Neutrophil (primary cell): ENCODE measurements around the gene VAMP2.

ENCODE experiments used
- H3K27ac ChIP-seq: fragments of 200-600 bp; sonication (generic); 2 replicates; pipeline ENCODE4 v1.5.1; 2016; ENCODE audit warnings: mild to moderate bottlenecking, moderate library complexity
- H3K27me3 ChIP-seq: fragments of 200-600 bp; sonication (generic); 2 replicates; pipeline ENCODE4 v1.6.0; 2016; ENCODE audit warnings: mild to moderate bottlenecking
- H3K36me3 ChIP-seq: fragments of 200-600 bp; sonication (generic); 2 replicates; pipeline ENCODE4 v1.5.1; 2017
- H3K4me1 ChIP-seq, 2 experiments: fragments of 200-600 bp in 1 of 2; sonication (generic) in 1 of 2; 1 replicate in 1 of 2; 2 replicates in 1 of 2; pipeline versions ENCODE4 v1.5.1 to v1.6.1; 2013 to 2016; ENCODE audit warnings: low read depth in 1 of 2, low read length in 1 of 2, mild to moderate bottlenecking in 1 of 2, moderate library complexity in 1 of 2; ENCODE audit not compliant: control insufficient read depth in 1 of 2, insufficient read depth in 1 of 2
- H3K4me3 ChIP-seq, 2 experiments: fragments of 200-600 bp in 1 of 2; sonication (generic) in 1 of 2; 1 replicate in 1 of 2; 2 replicates in 1 of 2; pipeline ENCODE4 v1.5.1; 2013 to 2016; ENCODE audit warnings: low read depth in 1 of 2, low read length in 1 of 2, mild to moderate bottlenecking in 1 of 2, moderate library complexity in 1 of 2
- H3K9me3 ChIP-seq: fragments of 200-600 bp; sonication (generic); 2 replicates; pipeline ENCODE4 v1.5.1; 2016
- TF ChIP-seq, protein P1 (sequence below): fragments of 200-600 bp; sonication (generic); IDR thresholded peaks from 2 replicates; pipeline ENCODE4 v1.5.1; 2016; ENCODE audit warnings: antibody characterized with exemption

The VAMP2 gene, protein sequence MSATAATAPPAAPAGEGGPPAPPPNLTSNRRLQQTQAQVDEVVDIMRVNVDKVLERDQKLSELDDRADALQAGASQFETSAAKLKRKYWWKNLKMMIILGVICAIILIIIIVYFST

DNA sequence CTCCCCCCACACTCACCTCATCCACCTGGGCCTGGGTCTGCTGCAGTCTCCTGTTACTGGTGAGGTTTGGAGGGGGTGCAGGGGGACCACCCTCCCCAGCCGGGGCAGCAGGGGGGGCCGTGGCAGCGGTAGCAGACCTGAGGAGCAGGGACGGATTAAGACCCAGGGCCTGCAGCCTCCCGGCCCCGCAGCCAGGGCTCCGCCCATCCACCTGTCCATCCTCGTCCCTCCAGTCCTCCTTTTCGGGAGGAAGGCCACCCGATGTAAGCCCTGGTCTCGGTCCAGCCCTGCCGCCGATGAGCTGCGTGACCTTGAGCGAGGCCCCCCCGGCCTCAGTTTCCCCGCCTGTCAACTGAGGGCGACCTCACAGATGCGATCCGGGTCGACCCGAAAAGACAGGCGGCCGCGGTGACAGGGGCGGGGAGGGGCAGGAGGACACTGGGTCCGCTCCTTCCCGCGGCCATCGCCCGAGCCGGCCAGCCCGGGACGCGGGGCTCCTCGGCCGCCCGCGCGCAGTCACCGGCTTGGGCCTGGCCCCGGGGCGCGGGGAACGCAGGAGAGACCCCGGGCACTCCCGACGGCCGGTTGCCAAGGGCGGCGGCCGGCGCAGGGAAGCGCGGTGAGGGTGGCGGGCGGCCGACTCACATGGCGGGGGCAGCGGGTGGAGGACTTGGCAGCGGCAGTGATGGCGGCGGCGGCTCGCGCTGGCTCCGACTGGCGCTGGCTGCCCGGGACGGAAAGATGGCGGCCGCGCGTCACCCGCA lies at the start of gene VAMP2:
Gene VAMP2, minus strand, starts transcription at position 716 of the 764 bp plus-strand sequence. Its CDS starts 69 bp downstream, at position 647.
- Histone ChIP-seq H3K27me3 (no peaks in the 10 kb centered on the region), H3K36me3 (peaks cover 33% of the 10 kb centered on the region), H3K9me3 (no peaks in the 10 kb centered on the region), H3K4me3 (peak within 1 kb of the TSS; percentile 94 to 95), H3K4me1 (peaks cover 58 to 59% of the 10 kb centered on the region in 2 experiments), H3K27ac (peak within 1 kb of the TSS; percentile 95)
- TF ChIP-seq, protein P1, sequence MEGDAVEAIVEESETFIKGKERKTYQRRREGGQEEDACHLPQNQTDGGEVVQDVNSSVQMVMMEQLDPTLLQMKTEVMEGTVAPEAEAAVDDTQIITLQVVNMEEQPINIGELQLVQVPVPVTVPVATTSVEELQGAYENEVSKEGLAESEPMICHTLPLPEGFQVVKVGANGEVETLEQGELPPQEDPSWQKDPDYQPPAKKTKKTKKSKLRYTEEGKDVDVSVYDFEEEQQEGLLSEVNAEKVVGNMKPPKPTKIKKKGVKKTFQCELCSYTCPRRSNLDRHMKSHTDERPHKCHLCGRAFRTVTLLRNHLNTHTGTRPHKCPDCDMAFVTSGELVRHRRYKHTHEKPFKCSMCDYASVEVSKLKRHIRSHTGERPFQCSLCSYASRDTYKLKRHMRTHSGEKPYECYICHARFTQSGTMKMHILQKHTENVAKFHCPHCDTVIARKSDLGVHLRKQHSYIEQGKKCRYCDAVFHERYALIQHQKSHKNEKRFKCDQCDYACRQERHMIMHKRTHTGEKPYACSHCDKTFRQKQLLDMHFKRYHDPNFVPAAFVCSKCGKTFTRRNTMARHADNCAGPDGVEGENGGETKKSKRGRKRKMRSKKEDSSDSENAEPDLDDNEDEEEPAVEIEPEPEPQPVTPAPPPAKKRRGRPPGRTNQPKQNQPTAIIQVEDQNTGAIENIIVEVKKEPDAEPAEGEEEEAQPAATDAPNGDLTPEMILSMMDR = no peak

DNA sequence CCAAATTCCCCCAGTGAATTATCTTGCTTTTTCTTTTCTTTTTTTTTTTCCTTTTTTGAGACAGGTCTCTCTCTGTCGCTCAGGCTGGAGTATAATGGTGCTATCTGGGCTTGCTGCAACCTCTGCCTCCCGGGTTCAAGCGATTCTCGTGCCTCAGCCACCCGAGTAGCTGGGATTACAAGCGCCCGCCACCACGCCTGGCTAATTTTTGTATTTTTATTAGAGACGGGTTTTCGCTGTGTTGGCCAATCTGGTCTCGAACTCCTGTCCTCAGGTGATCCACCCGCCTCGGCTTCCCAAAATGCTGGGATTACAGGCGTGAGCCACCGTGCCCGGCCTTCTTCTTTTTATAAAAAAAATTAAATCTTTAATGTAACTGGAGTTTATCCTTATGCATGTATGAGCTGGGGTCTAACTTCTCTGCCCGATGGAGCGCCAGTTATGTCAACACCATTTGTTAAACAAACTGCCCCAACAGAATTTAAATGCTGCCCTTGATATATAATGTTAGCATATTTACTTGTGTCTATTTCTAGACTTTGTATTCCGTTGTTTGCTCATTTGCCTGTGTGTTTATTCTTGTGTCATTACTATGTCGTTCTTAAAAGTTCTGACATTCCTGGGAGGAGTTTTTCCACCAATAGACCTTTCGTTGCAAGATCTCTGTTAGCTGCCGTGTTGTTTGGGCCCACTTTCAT lies 48.2 kb upstream of the VAMP2 start:
- H3K4me1 ChIP-seq = peaks cover 23 to 28% of the 10 kb centered on the region in 2 experiments
- peak overlapping the region; percentile 67 to 73 for H3K4me3 ChIP-seq
- TF ChIP-seq, protein P1 = no peak
- no peaks in the 10 kb centered on the region for H3K27me3 ChIP-seq
- H3K36me3 ChIP-seq = peaks cover 6% of the 10 kb centered on the region
- no peaks in the 10 kb centered on the region for H3K9me3 ChIP-seq
- peak overlapping the region; percentile 68 for H3K27ac ChIP-seq

DNA sequence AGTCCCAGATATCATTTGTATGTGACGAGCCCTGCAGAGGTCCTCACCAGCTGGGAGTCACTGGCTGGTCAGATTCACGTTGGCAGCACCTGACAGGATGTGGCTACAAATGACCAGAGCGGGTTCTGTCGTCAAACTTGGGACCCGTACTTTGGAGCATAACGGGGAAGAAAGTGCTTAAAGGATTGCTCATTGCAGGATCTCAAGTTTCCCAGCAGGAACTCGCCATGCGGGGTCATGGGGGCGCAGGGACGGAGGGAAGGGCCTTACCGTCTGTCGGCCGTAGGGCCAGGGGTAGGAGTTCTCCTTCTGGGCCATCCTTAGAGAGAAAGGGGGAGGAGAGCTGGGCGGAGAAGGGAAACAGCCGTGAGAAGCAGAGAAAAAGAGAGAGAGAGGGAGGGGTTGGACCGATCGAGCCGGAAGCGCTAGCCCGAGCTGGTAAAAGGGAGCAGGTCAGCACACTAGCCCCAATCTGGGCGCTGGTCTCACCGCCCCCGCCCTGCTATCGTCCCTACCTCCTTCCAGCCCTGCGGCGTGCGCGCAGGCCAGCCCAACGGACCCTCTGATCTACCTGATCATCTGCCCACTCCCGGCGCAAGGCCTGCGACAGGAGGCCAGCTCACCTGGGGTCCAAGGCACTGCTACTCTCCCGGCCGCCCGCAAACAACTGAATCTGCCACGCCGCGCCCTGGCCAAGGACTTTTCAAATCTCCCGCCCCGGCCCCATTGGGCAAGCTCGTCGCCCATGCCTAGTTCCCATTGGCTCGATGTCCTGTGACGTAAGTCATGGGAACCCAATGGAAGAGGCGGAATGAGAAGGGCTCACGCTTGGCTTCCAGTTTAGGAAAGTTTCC lies 47.4 kb upstream of the VAMP2 start, which contains the start of gene AURKB:
Gene AURKB, minus strand, starts transcription at position 669 of the 854 bp plus-strand sequence. Its CDS starts 351 bp downstream, at position 318.
- no peaks in the 10 kb centered on the region for H3K27me3 ChIP-seq
- no peaks in the 10 kb centered on the region for H3K9me3 ChIP-seq
- peaks cover 6% of the 10 kb centered on the region for H3K36me3 ChIP-seq
- H3K4me1 ChIP-seq = peaks cover 23 to 28% of the 10 kb centered on the region in 2 experiments
- peak within 1 kb of the TSS; percentile 67 to 73 for H3K4me3 ChIP-seq
- TF ChIP-seq, protein P1 = no peak
- H3K27ac ChIP-seq = peak within 1 kb of the TSS; percentile 68

DNA sequence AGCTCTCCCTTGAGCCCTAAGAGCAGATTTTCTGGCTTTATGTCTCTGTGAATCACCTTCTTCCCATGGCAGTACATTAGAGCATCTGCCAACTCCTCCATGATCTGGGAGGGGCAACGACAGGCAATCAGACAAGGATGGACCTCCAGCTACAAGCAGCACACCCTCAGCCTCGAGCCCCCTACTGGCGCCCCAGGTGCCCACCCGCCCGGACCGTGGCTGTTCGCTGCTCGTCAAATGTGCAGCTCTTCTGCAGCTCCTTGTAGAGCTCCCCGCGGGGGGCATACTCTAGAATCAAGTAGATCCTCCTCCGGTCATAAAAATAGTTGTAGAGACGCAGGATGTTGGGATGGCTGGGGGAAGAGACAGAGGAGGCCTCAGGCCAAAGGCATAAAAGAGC lies 43.8 kb upstream of the VAMP2 start:
- Histone ChIP-seq H3K36me3 (peaks cover 10% of the 10 kb centered on the region), H3K4me1 (peaks cover 23 to 28% of the 10 kb centered on the region in 2 experiments), H3K4me3 (no peak overlapping the region), H3K9me3 (no peaks in the 10 kb centered on the region), H3K27ac (no peak overlapping the region), H3K27me3 (no peaks in the 10 kb centered on the region)
- TF ChIP-seq, protein P1 = no peak
